ENCODE measurements around the gene FAM20C.

The FAM20C gene

GRCh38 chr7:247181-247580 lies 54.8 kb downstream of the FAM20C start:
- Mint-ChIP-seq H3K27ac (no peak overlapping the region), H3K4me1 (ENCODE audit: low read depth) (no peaks in the 10 kb centered on the region), H3K27me3 (ENCODE audit: low read depth) (no peaks in the 10 kb centered on the region), H3K9me3 (no peaks in the 10 kb centered on the region), H3K4me3 (no peak overlapping the region), H3K36me3 (ENCODE audit: low read depth) (no peaks in the 10 kb centered on the region)
- no peak for DNase-seq (ENCODE audit: low spot score)

GRCh38 chr7:247636-248035 lies 55.3 kb downstream of the FAM20C start:
- Mint-ChIP-seq H3K27me3 (ENCODE audit: low read depth) (no peaks in the 10 kb centered on the region), H3K9me3 (no peaks in the 10 kb centered on the region), H3K36me3 (ENCODE audit: low read depth) (no peaks in the 10 kb centered on the region), H3K4me1 (ENCODE audit: low read depth) (no peaks in the 10 kb centered on the region), H3K4me3 (no peak overlapping the region), H3K27ac (no peak overlapping the region)
- DNase-seq (ENCODE audit: low spot score): no peak

GRCh38 chr7:248732-249435 lies 56.5 kb downstream of the FAM20C start:
- Mint-ChIP-seq H3K9me3 (no peaks in the 10 kb centered on the region), H3K4me3 (no peak overlapping the region), H3K36me3 (ENCODE audit: low read depth) (no peaks in the 10 kb centered on the region), H3K27ac (no peak overlapping the region), H3K27me3 (ENCODE audit: low read depth) (no peaks in the 10 kb centered on the region), H3K4me1 (ENCODE audit: low read depth) (no peaks in the 10 kb centered on the region)
- DNase-seq (ENCODE audit: low spot score): no peak

- Mint-ChIP-seq H3K4me1 (ENCODE audit: low read depth) (no peaks in the 10 kb centered on the region), H3K9me3 (no peaks in the 10 kb centered on the region), H3K27me3 (ENCODE audit: low read depth) (no peaks in the 10 kb centered on the region), H3K4me3 (no peak overlapping the region), H3K27ac (no peak overlapping the region), H3K36me3 (ENCODE audit: low read depth) (no peaks in the 10 kb centered on the region)
- no peak for DNase-seq (ENCODE audit: low spot score)
These were observed 57.6 kb downstream of the FAM20C start for GRCh38 chr7:249989-250388.

GRCh38 chr7:250523-250922 lies 58.2 kb downstream of the FAM20C start:
- Mint-ChIP-seq H3K27me3 (ENCODE audit: low read depth) (no peaks in the 10 kb centered on the region), H3K36me3 (ENCODE audit: low read depth) (no peaks in the 10 kb centered on the region), H3K9me3 (no peaks in the 10 kb centered on the region), H3K4me3 (no peak overlapping the region), H3K4me1 (ENCODE audit: low read depth) (no peaks in the 10 kb centered on the region), H3K27ac (no peak overlapping the region)
- no peak for DNase-seq (ENCODE audit: low spot score)

- no peaks in the 10 kb centered on the region for H3K9me3 Mint-ChIP-seq
- H3K27me3 Mint-ChIP-seq (ENCODE audit: low read depth): no peaks in the 10 kb centered on the region
- no peak overlapping the region for H3K27ac Mint-ChIP-seq
- no peak for DNase-seq (ENCODE audit: low spot score)
- no peak overlapping the region for H3K4me3 Mint-ChIP-seq
- H3K4me1 Mint-ChIP-seq (ENCODE audit: low read depth): no peaks in the 10 kb centered on the region
- no peaks in the 10 kb centered on the region for H3K36me3 Mint-ChIP-seq (ENCODE audit: low read depth)
These were observed 58.6 kb downstream of the FAM20C start for GRCh38 chr7:251005-251404.

- Mint-ChIP-seq H3K4me1 (ENCODE audit: low read depth) (no peaks in the 10 kb centered on the region), H3K27me3 (ENCODE audit: low read depth) (no peaks in the 10 kb centered on the region), H3K4me3 (no peak overlapping the region), H3K27ac (no peak overlapping the region), H3K36me3 (ENCODE audit: low read depth) (no peaks in the 10 kb centered on the region), H3K9me3 (no peaks in the 10 kb centered on the region)
- DNase-seq (ENCODE audit: low spot score): no peak
These were observed 59.2 kb downstream of the FAM20C start for GRCh38 chr7:251446-252175.

- no peaks in the 10 kb centered on the region for H3K27me3 Mint-ChIP-seq (ENCODE audit: low read depth)
- H3K27ac Mint-ChIP-seq: no peak overlapping the region
- DNase-seq (ENCODE audit: low spot score): no peak
- no peaks in the 10 kb centered on the region for H3K4me1 Mint-ChIP-seq (ENCODE audit: low read depth)
- H3K36me3 Mint-ChIP-seq (ENCODE audit: low read depth): no peaks in the 10 kb centered on the region
- H3K9me3 Mint-ChIP-seq: no peaks in the 10 kb centered on the region
- no peak overlapping the region for H3K4me3 Mint-ChIP-seq
These were observed 60.0 kb downstream of the FAM20C start for GRCh38 chr7:252216-252965.

GRCh38 chr7:252981-253380 lies 60.6 kb downstream of the FAM20C start:
- Mint-ChIP-seq H3K36me3 (ENCODE audit: low read depth) (no peaks in the 10 kb centered on the region), H3K9me3 (no peaks in the 10 kb centered on the region), H3K4me3 (no peak overlapping the region), H3K27me3 (ENCODE audit: low read depth) (no peaks in the 10 kb centered on the region), H3K4me1 (ENCODE audit: low read depth) (no peaks in the 10 kb centered on the region), H3K27ac (no peak overlapping the region)
- no peak for DNase-seq (ENCODE audit: low spot score)

- no peak for DNase-seq (ENCODE audit: low spot score)
- H3K27ac Mint-ChIP-seq: no peak overlapping the region
- no peaks in the 10 kb centered on the region for H3K4me1 Mint-ChIP-seq (ENCODE audit: low read depth)
- H3K4me3 Mint-ChIP-seq: no peak overlapping the region
- H3K27me3 Mint-ChIP-seq (ENCODE audit: low read depth): no peaks in the 10 kb centered on the region
- H3K9me3 Mint-ChIP-seq: no peaks in the 10 kb centered on the region
- no peaks in the 10 kb centered on the region for H3K36me3 Mint-ChIP-seq (ENCODE audit: low read depth)
These were observed 61.4 kb downstream of the FAM20C start for GRCh38 chr7:253581-254336.

GRCh38 chr7:254337-255037 lies 62.1 kb downstream of the FAM20C start:
- H3K36me3 Mint-ChIP-seq (ENCODE audit: low read depth): no peaks in the 10 kb centered on the region
- no peaks in the 10 kb centered on the region for H3K4me1 Mint-ChIP-seq (ENCODE audit: low read depth)
- H3K27ac Mint-ChIP-seq: no peak overlapping the region
- H3K27me3 Mint-ChIP-seq (ENCODE audit: low read depth): no peaks in the 10 kb centered on the region
- no peak overlapping the region for H3K4me3 Mint-ChIP-seq
- H3K9me3 Mint-ChIP-seq: no peaks in the 10 kb centered on the region
- no peak for DNase-seq (ENCODE audit: low spot score)

GRCh38 chr7:255038-255435 lies 62.7 kb downstream of the FAM20C start:
- Mint-ChIP-seq H3K27me3 (ENCODE audit: low read depth) (no peaks in the 10 kb centered on the region), H3K36me3 (ENCODE audit: low read depth) (no peaks in the 10 kb centered on the region), H3K9me3 (no peaks in the 10 kb centered on the region), H3K27ac (no peak overlapping the region), H3K4me1 (ENCODE audit: low read depth) (no peaks in the 10 kb centered on the region), H3K4me3 (no peak overlapping the region)
- no peak for DNase-seq (ENCODE audit: low spot score)

- H3K4me3 Mint-ChIP-seq: no peak overlapping the region
- no peak overlapping the region for H3K27ac Mint-ChIP-seq
- H3K9me3 Mint-ChIP-seq: no peaks in the 10 kb centered on the region
- H3K4me1 Mint-ChIP-seq (ENCODE audit: low read depth): no peaks in the 10 kb centered on the region
- H3K36me3 Mint-ChIP-seq (ENCODE audit: low read depth): no peaks in the 10 kb centered on the region
- H3K27me3 Mint-ChIP-seq (ENCODE audit: low read depth): no peaks in the 10 kb centered on the region
- no peak for DNase-seq (ENCODE audit: low spot score)
These were observed 63.5 kb downstream of the FAM20C start for GRCh38 chr7:255721-256361.
